ENCODE results near the gene FOXL3. TPM values are rescaled to one million over a fixed set of nuclear protein-coding genes. Genes with fewer than 3 reads are reported as not detected.

The FOXL3 gene
- total RNA-seq, 3 donors from 2014 or later = not detected

DNA sequence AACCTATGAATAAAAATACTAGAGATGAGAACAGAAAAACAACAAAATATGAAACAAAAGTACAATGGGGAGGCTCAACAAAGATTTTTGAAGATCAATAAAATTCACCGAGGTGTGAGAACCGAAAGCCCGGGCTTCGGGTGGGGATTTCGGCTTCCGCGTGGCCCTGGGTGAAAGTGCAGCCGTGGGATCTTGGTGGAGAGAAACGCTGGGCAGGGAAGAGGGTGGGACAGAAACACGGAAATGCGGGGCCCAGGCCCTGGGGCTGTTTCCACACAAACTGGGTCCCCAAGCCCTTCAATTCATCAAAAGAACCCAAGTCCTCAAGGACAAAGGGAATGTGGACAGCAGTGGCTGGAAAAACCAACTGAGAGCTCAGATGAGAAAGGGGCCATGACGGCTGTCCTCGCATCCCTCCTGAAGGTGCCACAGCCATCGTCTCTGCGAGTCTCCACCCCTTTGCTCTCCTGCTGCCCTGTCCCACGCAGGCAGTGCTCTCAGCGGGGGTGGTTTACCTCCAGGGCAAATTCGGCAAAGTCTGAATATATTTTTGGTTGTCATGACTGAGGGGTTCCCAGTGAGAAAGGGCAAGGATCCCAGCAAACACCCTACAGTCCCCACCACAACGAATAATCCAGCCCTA lies 19.7 kb downstream of the FOXL3 start:
- H3K27me3 ChIP-seq = peaks cover 0 to 4% of the 10 kb centered on the region in 2 donors
- no peak overlapping the region for H3K27ac ChIP-seq
- intact Hi-C loops (cut with DNase I; ENCODE audit: low total_unique reads) = no loop called here
- DNase-seq (ENCODE audit: low spot score in 2 of 2) = no peak
- no peaks in the 10 kb centered on the region for H3K4me1 ChIP-seq
- TF ChIP-seq POLR2A (IDR thresholded peaks at IDR 0.05) = no peak
- TF ChIP-seq POLR2AphosphoS5 (IDR thresholded peaks at IDR 0.05) = no peak
- TF ChIP-seq, protein P1, sequence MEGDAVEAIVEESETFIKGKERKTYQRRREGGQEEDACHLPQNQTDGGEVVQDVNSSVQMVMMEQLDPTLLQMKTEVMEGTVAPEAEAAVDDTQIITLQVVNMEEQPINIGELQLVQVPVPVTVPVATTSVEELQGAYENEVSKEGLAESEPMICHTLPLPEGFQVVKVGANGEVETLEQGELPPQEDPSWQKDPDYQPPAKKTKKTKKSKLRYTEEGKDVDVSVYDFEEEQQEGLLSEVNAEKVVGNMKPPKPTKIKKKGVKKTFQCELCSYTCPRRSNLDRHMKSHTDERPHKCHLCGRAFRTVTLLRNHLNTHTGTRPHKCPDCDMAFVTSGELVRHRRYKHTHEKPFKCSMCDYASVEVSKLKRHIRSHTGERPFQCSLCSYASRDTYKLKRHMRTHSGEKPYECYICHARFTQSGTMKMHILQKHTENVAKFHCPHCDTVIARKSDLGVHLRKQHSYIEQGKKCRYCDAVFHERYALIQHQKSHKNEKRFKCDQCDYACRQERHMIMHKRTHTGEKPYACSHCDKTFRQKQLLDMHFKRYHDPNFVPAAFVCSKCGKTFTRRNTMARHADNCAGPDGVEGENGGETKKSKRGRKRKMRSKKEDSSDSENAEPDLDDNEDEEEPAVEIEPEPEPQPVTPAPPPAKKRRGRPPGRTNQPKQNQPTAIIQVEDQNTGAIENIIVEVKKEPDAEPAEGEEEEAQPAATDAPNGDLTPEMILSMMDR (IDR thresholded peaks at IDR 0.05) = no peak
- no peaks in the 10 kb centered on the region for H3K36me3 ChIP-seq
- no peak overlapping the region for H3K4me3 ChIP-seq
- no peaks in the 10 kb centered on the region for H3K9me3 ChIP-seq

DNA sequence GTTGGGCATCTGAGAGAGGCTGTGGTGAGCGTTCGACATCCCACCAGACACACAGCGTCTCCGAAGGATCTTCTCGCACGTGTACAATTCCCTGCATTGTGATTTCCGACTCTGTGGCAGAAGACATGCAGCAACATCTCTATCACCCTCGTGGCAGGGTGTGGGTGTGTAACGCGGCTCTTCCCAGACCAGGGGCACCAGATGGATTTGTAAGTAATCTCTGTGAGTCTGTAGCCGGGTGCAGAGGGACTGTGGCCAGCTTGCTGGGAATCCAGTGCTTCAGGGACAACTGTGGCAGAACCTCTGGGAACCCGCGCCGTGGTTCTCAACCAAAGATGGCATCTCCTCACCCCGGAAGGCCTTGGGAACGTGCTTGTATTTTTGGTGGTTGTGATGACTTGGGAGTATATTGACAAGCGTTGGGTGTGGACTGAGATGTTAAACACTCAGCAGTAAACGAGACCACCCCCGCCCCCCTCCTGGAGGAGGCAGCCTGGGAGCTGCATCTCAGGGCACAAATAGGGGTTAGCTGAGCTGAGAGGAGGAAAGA lies 21.2 kb downstream of the FOXL3 start:
- Histone ChIP-seq H3K4me1 (no peaks in the 10 kb centered on the region), H3K27ac (no peak overlapping the region), H3K4me3 (no peak overlapping the region), H3K27me3 (peaks cover 0 to 4% of the 10 kb centered on the region in 2 donors), H3K9me3 (no peaks in the 10 kb centered on the region), H3K36me3 (no peaks in the 10 kb centered on the region)
- no peak for TF ChIP-seq POLR2AphosphoS5 (IDR thresholded peaks at IDR 0.05)
- TF ChIP-seq POLR2A (IDR thresholded peaks at IDR 0.05) = no peak
- TF ChIP-seq, protein P1 (IDR thresholded peaks at IDR 0.05) = no peak
- no peak for DNase-seq (ENCODE audit: low spot score in 2 of 2)
- intact Hi-C loops (cut with DNase I; ENCODE audit: low total_unique reads) = no loop called here

DNA sequence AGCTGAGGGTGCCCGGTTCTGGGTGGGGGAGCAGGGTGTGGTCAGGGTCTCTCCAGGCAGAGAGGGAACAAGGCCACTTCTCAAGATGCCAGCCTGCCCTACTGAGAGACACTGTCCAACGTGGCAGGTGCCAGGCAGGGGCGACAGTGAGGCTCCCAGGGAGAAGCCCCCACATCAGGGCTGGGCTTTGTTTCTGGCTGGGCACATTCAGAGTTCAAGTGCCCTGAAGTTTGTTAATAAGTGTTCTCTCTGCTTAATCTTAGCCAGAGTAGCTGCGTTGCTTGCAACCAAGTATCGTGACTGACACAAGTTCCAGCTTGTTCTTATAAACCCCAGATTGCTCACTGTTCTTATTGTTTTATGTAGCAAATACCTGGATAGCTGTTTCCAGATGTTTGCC lies 21.8 kb downstream of the FOXL3 start:
- H3K9me3 ChIP-seq = no peaks in the 10 kb centered on the region
- no peaks in the 10 kb centered on the region for H3K36me3 ChIP-seq
- intact Hi-C loops (cut with DNase I; ENCODE audit: low total_unique reads) = no loop called here
- H3K27ac ChIP-seq = no peak overlapping the region
- H3K27me3 ChIP-seq = peaks cover 0 to 4% of the 10 kb centered on the region in 2 donors
- no peak for DNase-seq (ENCODE audit: low spot score in 2 of 2)
- no peaks in the 10 kb centered on the region for H3K4me1 ChIP-seq
- H3K4me3 ChIP-seq = no peak overlapping the region
- TF ChIP-seq, protein P1 (IDR thresholded peaks at IDR 0.05) = no peak
- TF ChIP-seq POLR2AphosphoS5 (IDR thresholded peaks at IDR 0.05) = no peak
- no peak for TF ChIP-seq POLR2A (IDR thresholded peaks at IDR 0.05)

DNA sequence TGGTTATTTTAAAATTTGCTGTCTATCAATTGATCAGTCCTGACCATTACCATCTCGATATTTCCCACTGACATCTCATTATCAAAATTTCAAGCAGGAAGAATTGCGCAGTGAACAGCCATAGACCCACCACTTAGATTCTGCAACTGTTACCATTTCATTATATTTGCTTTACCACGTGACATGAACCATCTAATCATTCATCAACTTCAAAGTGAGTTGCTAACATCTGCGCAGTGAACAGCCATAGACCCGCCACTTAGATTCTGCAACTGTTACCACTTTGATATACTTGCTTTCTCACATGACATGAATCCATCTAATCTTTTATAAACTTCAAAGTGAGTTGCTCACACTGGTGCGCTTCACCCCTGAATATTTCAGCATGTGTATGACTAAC lies 22.5 kb downstream of the FOXL3 start:
- Histone ChIP-seq H3K27ac (no peak overlapping the region), H3K27me3 (peaks cover 0 to 4% of the 10 kb centered on the region in 2 donors), H3K9me3 (no peaks in the 10 kb centered on the region), H3K36me3 (no peaks in the 10 kb centered on the region), H3K4me3 (no peak overlapping the region), H3K4me1 (no peaks in the 10 kb centered on the region)
- intact Hi-C loops (cut with DNase I; ENCODE audit: low total_unique reads) = no loop called here
- TF ChIP-seq POLR2A (IDR thresholded peaks at IDR 0.05) (no peak), POLR2AphosphoS5 (IDR thresholded peaks at IDR 0.05) (no peak)
- TF ChIP-seq, protein P1 (IDR thresholded peaks at IDR 0.05) = no peak
- no peak for DNase-seq (ENCODE audit: low spot score in 2 of 2)

DNA sequence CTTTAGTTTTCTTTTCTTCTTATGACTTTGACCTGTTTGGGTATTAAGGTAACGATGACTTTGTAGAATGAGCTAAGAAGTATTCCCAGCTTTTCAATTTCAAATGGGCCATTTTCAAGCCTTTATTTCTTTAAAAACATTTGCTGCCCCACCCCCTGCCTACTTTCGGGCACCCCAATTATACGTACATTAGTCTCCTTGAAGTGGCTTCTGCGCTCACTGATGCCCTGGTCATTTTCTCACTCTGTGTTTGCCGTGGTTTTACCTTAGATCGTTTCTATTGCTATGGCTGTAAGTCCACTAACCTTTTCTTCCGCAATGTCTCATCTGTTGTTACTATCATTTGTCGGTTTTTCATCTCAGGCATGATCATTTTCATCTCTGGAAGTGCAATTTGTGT lies 24.9 kb downstream of the FOXL3 start:
- TF ChIP-seq POLR2A (IDR thresholded peaks at IDR 0.05) (no peak), POLR2AphosphoS5 (IDR thresholded peaks at IDR 0.05) (no peak)
- TF ChIP-seq, protein P1 (IDR thresholded peaks at IDR 0.05) = no peak
- intact Hi-C loops (cut with DNase I; ENCODE audit: low total_unique reads) = no loop called here
- no peak for DNase-seq (ENCODE audit: low spot score in 2 of 2)
- no peaks in the 10 kb centered on the region for H3K4me1 ChIP-seq
- no peak overlapping the region for H3K4me3 ChIP-seq
- no peaks in the 10 kb centered on the region for H3K36me3 ChIP-seq
- no peak overlapping the region for H3K27ac ChIP-seq
- no peaks in the 10 kb centered on the region for H3K9me3 ChIP-seq
- peaks cover 0 to 12% of the 10 kb centered on the region in 2 donors for H3K27me3 ChIP-seq

Measured in breast epithelium (tissue), 4 donors.